HG03565 (cell line): ENCODE data around the gene NT5DC3.
A peak's percentile ranks its signal among the peaks of the same experiment; 100 is the strongest.

Experiments
- ATAC-seq: cut with Tn5 transposase; IDR thresholded peaks from one replicate; pipeline ENCODE4 v1.9.1; 2021; ENCODE audit warnings: mild to moderate bottlenecking, moderate library complexity; ENCODE audit not compliant: unreplicated experiment

NT5DC3 gene

GRCh38 chr12:103840876-103841689 is at the start of gene NT5DC3:
NT5DC3 (minus strand) TSS chr12:103841234; CDS start chr12:103841156, 78 bp downstream.
- ATAC-seq: peak; percentile 66

GRCh38 chr12:103887738-103888137 is 46.7 kb upstream of the NT5DC3 start:
- no peak for ATAC-seq

- ATAC-seq: no peak
These were observed 45.3 kb upstream of the NT5DC3 start for GRCh38 chr12:103886195-103886797.

- no peak for ATAC-seq
These were observed 43.3 kb upstream of the NT5DC3 start for GRCh38 chr12:103884316-103884715.

GRCh38 chr12:103883908-103884307 is 42.9 kb upstream of the NT5DC3 start:
- no peak for ATAC-seq

GRCh38 chr12:103882861-103883596 is 42.0 kb upstream of the NT5DC3 start:
- no peak for ATAC-seq

GRCh38 chr12:103881261-103881660 is 40.2 kb upstream of the NT5DC3 start:
- ATAC-seq: no peak

- no peak for ATAC-seq
These were observed 39.5 kb upstream of the NT5DC3 start for GRCh38 chr12:103880299-103881142.

- ATAC-seq: no peak
These were observed 38.8 kb upstream of the NT5DC3 start for GRCh38 chr12:103879878-103880277.

- ATAC-seq: no peak
These were observed 38.1 kb upstream of the NT5DC3 start for GRCh38 chr12:103879048-103879692.

- no peak for ATAC-seq
These were observed 37.0 kb upstream of the NT5DC3 start for GRCh38 chr12:103877934-103878510.

GRCh38 chr12:103877288-103877687 is 36.3 kb upstream of the NT5DC3 start:
- ATAC-seq: no peak

- no peak for ATAC-seq
These were observed 34.6 kb upstream of the NT5DC3 start for GRCh38 chr12:103875666-103876065.

- no peak for ATAC-seq
These were observed 27.2 kb upstream of the NT5DC3 start for GRCh38 chr12:103868215-103868614.

GRCh38 chr12:103865151-103865730 is 24.2 kb upstream of the NT5DC3 start:
- ATAC-seq: no peak

- ATAC-seq: no peak
These were observed 23.7 kb upstream of the NT5DC3 start for GRCh38 chr12:103864710-103865109.

GRCh38 chr12:103858953-103859601 is 18.0 kb upstream of the NT5DC3 start:
- no peak for ATAC-seq

GRCh38 chr12:103858335-103858734 is 17.3 kb upstream of the NT5DC3 start:
- no peak for ATAC-seq

- no peak for ATAC-seq
These were observed 16.1 kb upstream of the NT5DC3 start for GRCh38 chr12:103857164-103857563.
